GM18502 (cell line): ENCODE data around the gene ANKRD10.
"Not testable (repeated sequence)": the region's sequence is repeated elsewhere in the genome, so short reads cannot be mapped to it uniquely, and the experiment has no call there.

Source experiments
- ATAC-seq: cut with Tn5 transposase; IDR thresholded peaks from one replicate; pipeline ENCODE4 v1.9.1; 2021; ENCODE audit warnings: mild to moderate bottlenecking; ENCODE audit not compliant: unreplicated experiment, poor library complexity

The ANKRD10 gene

GRCh38 chr13:110869805-110870706 is 44.8 kb downstream of the ANKRD10 start:
- ATAC-seq: no peak

- no peak for ATAC-seq
Observed at GRCh38 chr13:110869231-110869804, 45.6 kb downstream of the ANKRD10 start.

- ATAC-seq: no peak
Observed at GRCh38 chr13:110868720-110869119, 46.1 kb downstream of the ANKRD10 start.

- no peak for ATAC-seq
Observed at GRCh38 chr13:110867380-110867779, 47.5 kb downstream of the ANKRD10 start.

GRCh38 chr13:110866491-110867170 is 48.2 kb downstream of the ANKRD10 start:
- no peak for ATAC-seq

- no peak for ATAC-seq
Observed at GRCh38 chr13:110863685-110864084, 51.2 kb downstream of the ANKRD10 start.

- no peak for ATAC-seq
Observed at GRCh38 chr13:110860983-110861382, 53.9 kb downstream of the ANKRD10 start.

GRCh38 chr13:110856942-110857835 is 57.7 kb downstream of the ANKRD10 start:
- peak; percentile 69 for ATAC-seq

- ATAC-seq: peak; percentile 63
Observed at GRCh38 chr13:110855363-110855762, 59.5 kb downstream of the ANKRD10 start.

GRCh38 chr13:110854866-110855265 is 60.0 kb downstream of the ANKRD10 start:
- ATAC-seq: no peak

GRCh38 chr13:110853235-110853721 is 61.6 kb downstream of the ANKRD10 start:
- ATAC-seq: no peak

GRCh38 chr13:110850840-110851239 is 64.0 kb downstream of the ANKRD10 start:
- no peak for ATAC-seq

GRCh38 chr13:110850006-110850405 is 64.9 kb downstream of the ANKRD10 start:
- no peak for ATAC-seq

GRCh38 chr13:110845520-110845919 is 69.3 kb downstream of the ANKRD10 start:
- no peak for ATAC-seq

GRCh38 chr13:110841846-110842245 is 73.0 kb downstream of the ANKRD10 start:
- ATAC-seq: no peak

- ATAC-seq: no peak
Observed at GRCh38 chr13:110841406-110841805, 73.5 kb downstream of the ANKRD10 start.

GRCh38 chr13:110838867-110839538 is 75.9 kb downstream of the ANKRD10 start:
- ATAC-seq: no peak

GRCh38 chr13:110838116-110838515 is 76.8 kb downstream of the ANKRD10 start:
- no peak for ATAC-seq

- ATAC-seq: not testable (repeated sequence)
Observed at GRCh38 chr13:110837397-110838061, 77.3 kb downstream of the ANKRD10 start.
